Activated naive CD8-positive, alpha-beta T cell treated with anti-CD3 and anti-CD28 coated beads, Interleukin-2, amount 50 U/mL, for 16 hours (primary cell): ENCODE data around the gene TGFB1I1.
"Not testable (repeated sequence)": the region's sequence is repeated elsewhere in the genome, so short reads cannot be mapped to it uniquely, and the experiment has no call there.

Experiments used
- DNase-seq: peaks from one replicate; pipeline ENCODE4 v3.0.0-alpha.2; 2020; ENCODE audit warnings: low read depth, low spot score

TGFB1I1 gene

GRCh38 chr16:31471875-31472708 is at the start of gene TGFB1I1:
Gene TGFB1I1, plus strand, starts transcription at chr16:31472152. Its CDS starts 37 bp downstream, at chr16:31472189.
- DNase-seq = no peak

- no peak for DNase-seq
Measured at GRCh38 chr16:31423241-31423640, 48.7 kb upstream of the TGFB1I1 start.

- no peak for DNase-seq
Measured at GRCh38 chr16:31423801-31424200, 48.2 kb upstream of the TGFB1I1 start.

- DNase-seq = peak; percentile 14
Measured at GRCh38 chr16:31427441-31428278, 44.3 kb upstream of the TGFB1I1 start.

- no peak for DNase-seq
Measured at GRCh38 chr16:31428279-31428597, 43.7 kb upstream of the TGFB1I1 start, which contains the start of gene COX6A2. Gene COX6A2, minus strand, starts transcription at chr16:31428360. Its CDS starts 35 bp downstream, at chr16:31428325.

GRCh38 chr16:31428638-31429247 is 43.2 kb upstream of the TGFB1I1 start:
- DNase-seq = no peak

- no peak for DNase-seq
Measured at GRCh38 chr16:31429314-31429713, 42.6 kb upstream of the TGFB1I1 start.

- no peak for DNase-seq
Measured at GRCh38 chr16:31429796-31430195, 42.2 kb upstream of the TGFB1I1 start.

GRCh38 chr16:31430380-31431052 is 41.4 kb upstream of the TGFB1I1 start:
- DNase-seq = no peak

GRCh38 chr16:31435341-31436220 is 36.4 kb upstream of the TGFB1I1 start:
- DNase-seq = no peak

- no peak for DNase-seq
Measured at GRCh38 chr16:31436221-31437045, 35.5 kb upstream of the TGFB1I1 start.

- DNase-seq = no peak
Measured at GRCh38 chr16:31438414-31438813, 33.5 kb upstream of the TGFB1I1 start.

- DNase-seq = not testable (repeated sequence)
Measured at GRCh38 chr16:31439023-31439422, 32.9 kb upstream of the TGFB1I1 start.

- DNase-seq = no peak
Measured at GRCh38 chr16:31439519-31439918, 32.4 kb upstream of the TGFB1I1 start.

GRCh38 chr16:31440516-31441184 is 31.3 kb upstream of the TGFB1I1 start:
- DNase-seq = no peak

GRCh38 chr16:31441956-31442355 is 30.0 kb upstream of the TGFB1I1 start:
- DNase-seq = no peak

- not testable (repeated sequence) for DNase-seq
Measured at GRCh38 chr16:31445931-31446330, 26.0 kb upstream of the TGFB1I1 start.

- DNase-seq = no peak
Measured at GRCh38 chr16:31451201-31451600, 20.8 kb upstream of the TGFB1I1 start.

- DNase-seq = no peak
Measured at GRCh38 chr16:31451681-31452351, 20.1 kb upstream of the TGFB1I1 start.
